HepG2 (cell line): ENCODE data around the gene DNPH1. TPM values are rescaled to one million over a fixed set of nuclear protein-coding genes. Genes with fewer than 3 reads are reported as not detected.

Experiments
- MEF2D ChIP-seq: sonication (generic); formaldehyde crosslinking; IDR thresholded peaks from 2 replicates; pipeline ENCODE4 v1.5.1; 2020; ENCODE audit warnings: mild to moderate bottlenecking, missing genetic modification reagents
- SALL1 ChIP-seq: sonication (generic); formaldehyde crosslinking; IDR thresholded peaks from 2 replicates; pipeline ENCODE4 v1.8.0; 2022; ENCODE audit warnings: mild to moderate bottlenecking, missing genetic modification reagents
- SP4 ChIP-seq: sonication (generic); formaldehyde crosslinking; IDR thresholded peaks from 2 replicates; pipeline ENCODE4 v1.8.1; 2023; ENCODE audit warnings: mild to moderate bottlenecking, missing genetic modification reagents
- ZNF589 ChIP-seq: sonication (generic); formaldehyde crosslinking; conservative IDR thresholded peaks from 2 replicates; pipeline ENCODE4 v1.8.0; 2022; ENCODE audit warnings: mild to moderate bottlenecking, moderate library complexity, missing genetic modification reagents
- polyA plus RNA-seq, 8 experiments: library from polyadenylated mRNA; depleted of rRNA in 3 of 8; stranded (reverse) in 7 of 8; unstranded in 1 of 8; fragments of >200 nt; fragmentation: Illumina TruSeq in 4 of 8; extraction: Trizol in 4 of 8; gene quantifications; 2 replicates each; pipeline versions ENCODE4 v1.2.1 to v1.2.3, GENCODE V29; 2011 to 2016; ENCODE audit warnings: low read depth in 4 of 8, missing spikeins in 1 of 8, mixed read lengths in 1 of 8; ENCODE audit not compliant: insufficient read depth in 1 of 8
- total RNA-seq, 5 experiments: library from RNA; depleted of rRNA; stranded (reverse); fragments of >200 nt; fragmentation: Illumina TruSeq; extraction: Trizol; gene quantifications; 2 replicates each; pipeline ENCODE4 v1.2.3, GENCODE V29; 2016; ENCODE audit warnings: low read depth in 1 of 5
- TF ChIP-seq, protein P1 (sequence below): sonication (generic); formaldehyde crosslinking; IDR thresholded peaks from 2 replicates; pipeline ENCODE4 v1.5.0; 2020; ENCODE audit warnings: mild to moderate bottlenecking, missing genetic modification reagents, borderline replicate concordance
- TF ChIP-seq, protein P2 (sequence below): sonication (generic); formaldehyde crosslinking; IDR thresholded peaks from 2 replicates; pipeline ENCODE4 v1.4.0; 2020; ENCODE audit warnings: missing genetic modification reagents
- TF ChIP-seq, protein P3 (sequence below): sonication (generic); formaldehyde crosslinking; IDR thresholded peaks from 2 replicates; pipeline ENCODE4 v1.4.0; 2020; ENCODE audit warnings: mild to moderate bottlenecking, missing genetic modification reagents
- TF ChIP-seq, protein P4 (sequence below): sonication (generic); formaldehyde crosslinking; IDR thresholded peaks from 2 replicates; pipeline ENCODE4 v1.4.0; 2020; ENCODE audit warnings: missing genetic modification reagents, borderline replicate concordance
- TF ChIP-seq, protein P5 (sequence below): sonication (generic); formaldehyde crosslinking; IDR thresholded peaks from 2 replicates; pipeline ENCODE4 v1.8.0; 2022; ENCODE audit warnings: low read depth, missing genetic modification reagents

Gene DNPH1
- total and polyA plus RNA-seq, 2 of the 13 experiments (the other 11 are each of a cell fraction or from before 2014, with no cell fraction given): 56.5 to 75.1 TPM

DNA sequence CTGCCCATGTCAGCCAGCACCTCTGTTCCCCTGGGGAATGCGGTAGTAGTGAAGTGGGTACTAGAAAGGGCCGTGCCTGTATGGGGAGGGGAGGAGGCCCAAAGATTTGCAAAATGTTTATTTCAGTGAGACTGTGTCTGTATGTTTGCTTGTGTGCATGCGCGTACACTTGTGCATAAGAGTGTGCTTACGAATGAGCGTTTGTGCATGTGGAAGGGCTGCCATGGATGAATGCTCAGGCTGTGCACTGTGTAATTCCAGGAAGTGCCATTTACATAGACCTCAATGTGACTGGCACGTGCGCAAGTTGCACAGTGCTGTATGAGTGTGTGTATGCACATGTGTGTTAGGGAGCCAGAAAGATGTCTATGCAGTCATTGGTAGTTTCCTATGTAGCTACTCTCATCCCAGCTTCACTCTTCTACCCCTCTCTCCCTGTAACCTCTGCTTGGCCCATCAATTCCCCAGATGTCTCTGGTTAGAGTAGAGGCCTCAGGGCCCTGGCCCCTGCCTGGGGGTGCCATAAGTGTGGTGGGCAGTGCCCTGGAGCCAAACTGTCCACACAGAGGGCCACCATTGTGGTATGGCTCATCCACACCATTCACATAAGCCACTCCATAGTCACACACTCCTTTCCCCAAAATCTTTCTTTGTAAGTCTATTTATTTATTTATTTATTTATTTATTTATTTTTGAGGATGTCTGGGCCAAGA is 42.0 kb upstream of the DNPH1 start (continued):
- TF ChIP-seq, protein P1, sequence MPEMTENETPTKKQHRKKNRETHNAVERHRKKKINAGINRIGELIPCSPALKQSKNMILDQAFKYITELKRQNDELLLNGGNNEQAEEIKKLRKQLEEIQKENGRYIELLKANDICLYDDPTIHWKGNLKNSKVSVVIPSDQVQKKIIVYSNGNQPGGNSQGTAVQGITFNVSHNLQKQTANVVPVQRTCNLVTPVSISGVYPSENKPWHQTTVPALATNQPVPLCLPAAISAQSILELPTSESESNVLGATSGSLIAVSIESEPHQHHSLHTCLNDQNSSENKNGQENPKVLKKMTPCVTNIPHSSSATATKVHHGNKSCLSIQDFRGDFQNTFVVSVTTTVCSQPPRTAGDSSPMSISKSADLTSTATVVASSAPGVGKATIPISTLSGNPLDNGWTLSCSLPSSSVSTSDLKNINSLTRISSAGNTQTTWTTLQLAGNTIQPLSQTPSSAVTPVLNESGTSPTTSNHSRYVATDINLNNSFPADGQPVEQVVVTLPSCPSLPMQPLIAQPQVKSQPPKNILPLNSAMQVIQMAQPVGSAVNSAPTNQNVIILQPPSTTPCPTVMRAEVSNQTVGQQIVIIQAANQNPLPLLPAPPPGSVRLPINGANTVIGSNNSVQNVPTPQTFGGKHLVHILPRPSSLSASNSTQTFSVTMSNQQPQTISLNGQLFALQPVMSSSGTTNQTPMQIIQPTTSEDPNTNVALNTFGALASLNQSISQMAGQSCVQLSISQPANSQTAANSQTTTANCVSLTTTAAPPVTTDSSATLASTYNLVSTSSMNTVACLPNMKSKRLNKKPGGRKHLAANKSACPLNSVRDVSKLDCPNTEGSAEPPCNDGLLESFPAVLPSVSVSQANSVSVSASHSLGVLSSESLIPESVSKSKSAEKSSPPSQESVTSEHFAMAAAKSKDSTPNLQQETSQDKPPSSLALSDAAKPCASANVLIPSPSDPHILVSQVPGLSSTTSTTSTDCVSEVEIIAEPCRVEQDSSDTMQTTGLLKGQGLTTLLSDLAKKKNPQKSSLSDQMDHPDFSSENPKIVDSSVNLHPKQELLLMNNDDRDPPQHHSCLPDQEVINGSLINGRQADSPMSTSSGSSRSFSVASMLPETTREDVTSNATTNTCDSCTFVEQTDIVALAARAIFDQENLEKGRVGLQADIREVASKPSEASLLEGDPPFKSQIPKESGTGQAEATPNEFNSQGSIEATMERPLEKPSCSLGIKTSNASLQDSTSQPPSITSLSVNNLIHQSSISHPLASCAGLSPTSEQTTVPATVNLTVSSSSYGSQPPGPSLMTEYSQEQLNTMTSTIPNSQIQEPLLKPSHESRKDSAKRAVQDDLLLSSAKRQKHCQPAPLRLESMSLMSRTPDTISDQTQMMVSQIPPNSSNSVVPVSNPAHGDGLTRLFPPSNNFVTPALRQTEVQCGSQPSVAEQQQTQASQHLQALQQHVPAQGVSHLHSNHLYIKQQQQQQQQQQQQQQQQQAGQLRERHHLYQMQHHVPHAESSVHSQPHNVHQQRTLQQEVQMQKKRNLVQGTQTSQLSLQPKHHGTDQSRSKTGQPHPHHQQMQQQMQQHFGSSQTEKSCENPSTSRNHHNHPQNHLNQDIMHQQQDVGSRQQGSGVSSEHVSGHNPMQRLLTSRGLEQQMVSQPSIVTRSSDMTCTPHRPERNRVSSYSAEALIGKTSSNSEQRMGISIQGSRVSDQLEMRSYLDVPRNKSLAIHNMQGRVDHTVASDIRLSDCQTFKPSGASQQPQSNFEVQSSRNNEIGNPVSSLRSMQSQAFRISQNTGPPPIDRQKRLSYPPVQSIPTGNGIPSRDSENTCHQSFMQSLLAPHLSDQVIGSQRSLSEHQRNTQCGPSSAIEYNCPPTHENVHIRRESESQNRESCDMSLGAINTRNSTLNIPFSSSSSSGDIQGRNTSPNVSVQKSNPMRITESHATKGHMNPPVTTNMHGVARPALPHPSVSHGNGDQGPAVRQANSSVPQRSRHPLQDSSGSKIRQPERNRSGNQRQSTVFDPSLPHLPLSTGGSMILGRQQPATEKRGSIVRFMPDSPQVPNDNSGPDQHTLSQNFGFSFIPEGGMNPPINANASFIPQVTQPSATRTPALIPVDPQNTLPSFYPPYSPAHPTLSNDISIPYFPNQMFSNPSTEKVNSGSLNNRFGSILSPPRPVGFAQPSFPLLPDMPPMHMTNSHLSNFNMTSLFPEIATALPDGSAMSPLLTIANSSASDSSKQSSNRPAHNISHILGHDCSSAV (CRISPR knock-in tag): no peak
- TF ChIP-seq, protein P2, sequence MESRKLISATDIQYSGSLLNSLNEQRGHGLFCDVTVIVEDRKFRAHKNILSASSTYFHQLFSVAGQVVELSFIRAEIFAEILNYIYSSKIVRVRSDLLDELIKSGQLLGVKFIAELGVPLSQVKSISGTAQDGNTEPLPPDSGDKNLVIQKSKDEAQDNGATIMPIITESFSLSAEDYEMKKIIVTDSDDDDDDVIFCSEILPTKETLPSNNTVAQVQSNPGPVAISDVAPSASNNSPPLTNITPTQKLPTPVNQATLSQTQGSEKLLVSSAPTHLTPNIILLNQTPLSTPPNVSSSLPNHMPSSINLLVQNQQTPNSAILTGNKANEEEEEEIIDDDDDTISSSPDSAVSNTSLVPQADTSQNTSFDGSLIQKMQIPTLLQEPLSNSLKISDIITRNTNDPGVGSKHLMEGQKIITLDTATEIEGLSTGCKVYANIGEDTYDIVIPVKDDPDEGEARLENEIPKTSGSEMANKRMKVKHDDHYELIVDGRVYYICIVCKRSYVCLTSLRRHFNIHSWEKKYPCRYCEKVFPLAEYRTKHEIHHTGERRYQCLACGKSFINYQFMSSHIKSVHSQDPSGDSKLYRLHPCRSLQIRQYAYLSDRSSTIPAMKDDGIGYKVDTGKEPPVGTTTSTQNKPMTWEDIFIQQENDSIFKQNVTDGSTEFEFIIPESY (CRISPR knock-in tag): peak; percentile 37; the same call in 1 of the 2 replicates
- TF ChIP-seq, protein P3, sequence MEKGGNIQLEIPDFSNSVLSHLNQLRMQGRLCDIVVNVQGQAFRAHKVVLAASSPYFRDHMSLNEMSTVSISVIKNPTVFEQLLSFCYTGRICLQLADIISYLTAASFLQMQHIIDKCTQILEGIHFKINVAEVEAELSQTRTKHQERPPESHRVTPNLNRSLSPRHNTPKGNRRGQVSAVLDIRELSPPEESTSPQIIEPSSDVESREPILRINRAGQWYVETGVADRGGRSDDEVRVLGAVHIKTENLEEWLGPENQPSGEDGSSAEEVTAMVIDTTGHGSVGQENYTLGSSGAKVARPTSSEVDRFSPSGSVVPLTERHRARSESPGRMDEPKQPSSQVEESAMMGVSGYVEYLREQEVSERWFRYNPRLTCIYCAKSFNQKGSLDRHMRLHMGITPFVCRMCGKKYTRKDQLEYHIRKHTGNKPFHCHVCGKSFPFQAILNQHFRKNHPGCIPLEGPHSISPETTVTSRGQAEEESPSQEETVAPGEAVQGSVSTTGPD (CRISPR knock-in tag): no peak
- TF ChIP-seq, protein P4, sequence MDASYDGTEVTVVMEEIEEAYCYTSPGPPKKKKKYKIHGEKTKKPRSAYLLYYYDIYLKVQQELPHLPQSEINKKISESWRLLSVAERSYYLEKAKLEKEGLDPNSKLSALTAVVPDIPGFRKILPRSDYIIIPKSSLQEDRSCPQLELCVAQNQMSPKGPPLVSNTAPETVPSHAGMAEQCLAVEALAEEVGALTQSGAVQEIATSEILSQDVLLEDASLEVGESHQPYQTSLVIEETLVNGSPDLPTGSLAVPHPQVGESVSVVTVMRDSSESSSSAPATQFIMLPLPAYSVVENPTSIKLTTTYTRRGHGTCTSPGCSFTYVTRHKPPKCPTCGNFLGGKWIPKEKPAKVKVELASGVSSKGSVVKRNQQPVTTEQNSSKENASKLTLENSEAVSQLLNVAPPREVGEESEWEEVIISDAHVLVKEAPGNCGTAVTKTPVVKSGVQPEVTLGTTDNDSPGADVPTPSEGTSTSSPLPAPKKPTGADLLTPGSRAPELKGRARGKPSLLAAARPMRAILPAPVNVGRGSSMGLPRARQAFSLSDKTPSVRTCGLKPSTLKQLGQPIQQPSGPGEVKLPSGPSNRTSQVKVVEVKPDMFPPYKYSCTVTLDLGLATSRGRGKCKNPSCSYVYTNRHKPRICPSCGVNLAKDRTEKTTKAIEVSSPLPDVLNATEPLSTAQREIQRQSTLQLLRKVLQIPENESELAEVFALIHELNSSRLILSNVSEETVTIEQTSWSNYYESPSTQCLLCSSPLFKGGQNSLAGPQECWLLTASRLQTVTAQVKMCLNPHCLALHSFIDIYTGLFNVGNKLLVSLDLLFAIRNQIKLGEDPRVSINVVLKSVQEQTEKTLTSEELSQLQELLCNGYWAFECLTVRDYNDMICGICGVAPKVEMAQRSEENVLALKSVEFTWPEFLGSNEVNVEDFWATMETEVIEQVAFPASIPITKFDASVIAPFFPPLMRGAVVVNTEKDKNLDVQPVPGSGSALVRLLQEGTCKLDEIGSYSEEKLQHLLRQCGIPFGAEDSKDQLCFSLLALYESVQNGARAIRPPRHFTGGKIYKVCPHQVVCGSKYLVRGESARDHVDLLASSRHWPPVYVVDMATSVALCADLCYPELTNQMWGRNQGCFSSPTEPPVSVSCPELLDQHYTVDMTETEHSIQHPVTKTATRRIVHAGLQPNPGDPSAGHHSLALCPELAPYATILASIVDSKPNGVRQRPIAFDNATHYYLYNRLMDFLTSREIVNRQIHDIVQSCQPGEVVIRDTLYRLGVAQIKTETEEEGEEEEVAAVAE (CRISPR knock-in tag): no peak
- TF ChIP-seq ZNF589 (0 out of 2 replicates have a peak, but pooled peaks have one; percentile 5), MEF2D (CRISPR knock-in tag) (0 out of 2 replicates have a peak, but pooled peaks have one; percentile 27), SALL1 (peak; percentile 16), SP4 (CRISPR knock-in tag) (0 out of 2 replicates have a peak, but pooled peaks have one; percentile 67)
- TF ChIP-seq, protein P5, sequence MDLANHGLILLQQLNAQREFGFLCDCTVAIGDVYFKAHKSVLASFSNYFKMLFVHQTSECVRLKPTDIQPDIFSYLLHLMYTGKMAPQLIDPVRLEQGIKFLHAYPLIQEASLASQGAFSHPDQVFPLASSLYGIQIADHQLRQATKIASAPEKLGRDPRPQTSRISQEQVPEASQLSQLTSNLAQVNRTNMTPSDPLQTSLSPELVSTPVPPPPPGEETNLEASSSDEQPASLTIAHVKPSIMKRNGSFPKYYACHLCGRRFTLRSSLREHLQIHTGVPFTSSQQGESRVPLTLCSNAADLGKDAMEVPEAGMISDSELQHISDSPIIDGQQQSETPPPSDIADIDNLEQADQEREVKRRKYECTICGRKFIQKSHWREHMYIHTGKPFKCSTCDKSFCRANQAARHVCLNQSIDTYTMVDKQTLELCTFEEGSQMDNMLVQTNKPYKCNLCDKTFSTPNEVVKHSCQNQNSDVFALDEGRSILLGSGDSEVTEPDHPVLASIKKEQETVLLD (CRISPR knock-in tag): no peak
